Lung (tissue), 12 donors: ENCODE measurements around the gene AUH. TPM values are rescaled to one million over a fixed set of nuclear protein-coding genes. Genes with fewer than 3 reads are reported as not detected.

Experiments
- ATAC-seq: fragments of 200-7000 bp; cut with Tn5 transposase; one replicate; pipeline ENCODE4 v1.9.1; 2020; ENCODE audit warnings: moderate number of reproducible peaks; ENCODE audit not compliant: insufficient read depth, low FRiP score
- DNase-seq, 3 donors: peaks; one replicate each; pipeline ENCODE4 v3.0.0-alpha.2; 2013 to 2017
- H3K27ac ChIP-seq, 2 donors: one replicate each; pipeline ENCODE4 v1.5.1; 2013; ENCODE audit warnings: mild to moderate bottlenecking in 2 of 2, moderate library complexity in 2 of 2, control low read depth in 1 of 2, inconsistent platforms in 1 of 2, low read depth in 1 of 2, low read length in 1 of 2
- H3K27me3 ChIP-seq, 3 donors: one replicate each; pipeline ENCODE4 v1.5.1; 2013; ENCODE audit warnings: low read length in 2 of 3; ENCODE audit not compliant: control insufficient read depth in 3 of 3, insufficient read depth in 3 of 3
- H3K36me3 ChIP-seq, 4 donors: one replicate each; pipeline ENCODE4 v1.5.1; 2013; ENCODE audit warnings: low read length in 4 of 4, mild to moderate bottlenecking in 1 of 4, moderate library complexity in 1 of 4; ENCODE audit not compliant: control insufficient read depth in 4 of 4, insufficient read depth in 4 of 4
- H3K4me1 ChIP-seq, 5 donors: one replicate each; pipeline ENCODE4 v1.5.1; 2013; ENCODE audit warnings: low read length in 5 of 5, mild to moderate bottlenecking in 2 of 5, moderate library complexity in 1 of 5; ENCODE audit not compliant: control insufficient read depth in 5 of 5, insufficient read depth in 5 of 5
- H3K4me3 ChIP-seq: one replicate; pipeline ENCODE4 v1.5.1; 2013; ENCODE audit warnings: mild to moderate bottlenecking, control low read depth, moderate library complexity
- H3K9ac ChIP-seq, 2 donors: one replicate each; pipeline ENCODE4 v1.5.1; 2013; ENCODE audit warnings: low read length in 2 of 2, control low read depth in 1 of 2; ENCODE audit not compliant: insufficient read depth in 1 of 2
- H3K9me3 ChIP-seq, 4 donors: one replicate each; pipeline ENCODE4 v1.5.1; 2013; ENCODE audit warnings: low read length in 3 of 4, mild to moderate bottlenecking in 1 of 4, moderate library complexity in 1 of 4; ENCODE audit not compliant: control insufficient read depth in 4 of 4, insufficient read depth in 3 of 4
- WGBS, 2 donors: extraction: QIAGEN DNeasy Blood & Tissue Kit; methylation state at CpG; one replicate each; pipeline ENCODE4 v1.1.7; 2013; 5-methylcytosine and 5-hydroxymethylcytosine counted together
- polyA plus RNA-seq, 2 donors: library from polyadenylated mRNA; stranded (reverse); fragments of 200-250 nt; gene quantifications; one replicate each; pipeline ENCODE4 v1.2.1, GENCODE V29; 2013
- total RNA-seq, 2 donors: library from RNA; depleted of rRNA in 1 of 2; stranded (reverse); fragments of >200 nt in 1 of 2; gene quantifications; one replicate each; pipeline ENCODE4 v1.2.1, GENCODE V29; 2014 to 2021
- TF ChIP-seq, protein P1 (sequence below): IDR thresholded peaks from 2 replicates; pipeline ENCODE4 v1.5.1; 2012; ENCODE audit warnings: mild to moderate bottlenecking; ENCODE audit errors: control extremely low read depth, extremely low read depth
- donor health status: control.
- donor health status: control.
- donor health status: Bipolar disorder and iron deficiency.
- donor health status: healthy.
- donor health status: DM: yes; HTN: yes; CAD: no.

The AUH gene
- total and polyA plus RNA-seq, 4 donors = 10.5 to 76.8 (median 16.2) TPM

DNA sequence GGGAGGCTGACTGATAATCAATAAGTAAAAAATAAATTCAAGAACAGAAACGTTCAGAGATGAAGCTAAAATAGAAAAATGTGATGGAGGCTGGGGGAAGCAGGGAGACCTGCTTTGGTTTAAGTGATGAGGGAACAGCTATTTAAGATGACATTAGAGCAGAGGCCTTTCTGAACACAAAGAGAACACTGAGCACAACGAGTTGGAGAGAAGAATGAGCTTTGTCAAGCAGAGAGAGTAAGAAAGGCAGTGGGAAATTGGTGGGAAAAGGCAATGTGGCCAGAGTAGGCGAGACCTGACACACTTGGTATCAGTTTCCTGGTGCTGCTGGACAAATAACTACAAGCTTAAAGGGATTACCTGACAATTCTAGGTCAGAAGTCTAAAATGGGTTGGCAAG, 20.0 kb downstream of the AUH start:
- TF ChIP-seq, protein P1, sequence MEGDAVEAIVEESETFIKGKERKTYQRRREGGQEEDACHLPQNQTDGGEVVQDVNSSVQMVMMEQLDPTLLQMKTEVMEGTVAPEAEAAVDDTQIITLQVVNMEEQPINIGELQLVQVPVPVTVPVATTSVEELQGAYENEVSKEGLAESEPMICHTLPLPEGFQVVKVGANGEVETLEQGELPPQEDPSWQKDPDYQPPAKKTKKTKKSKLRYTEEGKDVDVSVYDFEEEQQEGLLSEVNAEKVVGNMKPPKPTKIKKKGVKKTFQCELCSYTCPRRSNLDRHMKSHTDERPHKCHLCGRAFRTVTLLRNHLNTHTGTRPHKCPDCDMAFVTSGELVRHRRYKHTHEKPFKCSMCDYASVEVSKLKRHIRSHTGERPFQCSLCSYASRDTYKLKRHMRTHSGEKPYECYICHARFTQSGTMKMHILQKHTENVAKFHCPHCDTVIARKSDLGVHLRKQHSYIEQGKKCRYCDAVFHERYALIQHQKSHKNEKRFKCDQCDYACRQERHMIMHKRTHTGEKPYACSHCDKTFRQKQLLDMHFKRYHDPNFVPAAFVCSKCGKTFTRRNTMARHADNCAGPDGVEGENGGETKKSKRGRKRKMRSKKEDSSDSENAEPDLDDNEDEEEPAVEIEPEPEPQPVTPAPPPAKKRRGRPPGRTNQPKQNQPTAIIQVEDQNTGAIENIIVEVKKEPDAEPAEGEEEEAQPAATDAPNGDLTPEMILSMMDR = no peak
- H3K36me3 ChIP-seq = peaks cover 9 to 26% (median 16%) of the 10 kb centered on the region in 4 donors
- H3K4me3 ChIP-seq = no peak overlapping the region
- DNase-seq (no peak), ATAC-seq (no peak)
- H3K27ac ChIP-seq = peak overlapping the region in 1 of 2 donors; percentile 58
- no peaks in the 10 kb centered on the region for H3K27me3 ChIP-seq
- H3K4me1 ChIP-seq = peaks cover 0 to 8% (median 5%) of the 10 kb centered on the region in 5 donors
- peaks cover 0 to 4% (median 0%) of the 10 kb centered on the region in 4 donors for H3K9me3 ChIP-seq
- 83 to 91% methylated on average over 3 of the region's 3 CpGs for WGBS, 2 donors
- no peak overlapping the region for H3K9ac ChIP-seq

DNA sequence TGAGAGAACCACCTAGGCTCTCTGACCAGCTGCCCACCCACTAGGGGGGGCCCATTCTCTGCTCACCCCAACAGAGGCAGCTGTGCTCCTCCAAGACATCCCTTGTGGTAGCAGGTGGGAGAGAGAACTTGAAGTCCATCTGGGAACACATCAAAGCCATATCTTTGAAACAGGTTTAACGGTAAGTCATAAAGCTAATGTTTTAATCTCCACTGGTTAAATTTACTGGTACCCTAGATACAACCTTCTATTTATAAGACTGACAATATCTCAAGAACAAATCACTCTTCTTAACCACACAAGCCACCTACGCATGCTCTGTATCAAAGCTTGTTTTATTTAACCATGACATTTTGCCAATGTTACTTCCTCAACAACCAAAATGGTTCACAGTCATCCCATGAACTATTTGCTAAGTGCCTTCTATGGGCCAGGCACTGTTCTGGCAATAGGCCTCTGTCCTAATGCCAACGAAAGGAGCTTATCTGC, 20.4 kb downstream of the AUH start:
- Histone ChIP-seq H3K27ac (peak overlapping the region; percentile 6 to 7), H3K4me3 (no peak overlapping the region), H3K36me3 (peaks cover 8 to 26% (median 16%) of the 10 kb centered on the region in 4 donors), H3K4me1 (peaks cover 0 to 9% (median 8%) of the 10 kb centered on the region in 5 donors), H3K9me3 (peaks cover 0 to 4% (median 0%) of the 10 kb centered on the region in 4 donors), H3K9ac (no peak overlapping the region), H3K27me3 (no peaks in the 10 kb centered on the region)
- TF ChIP-seq, protein P1 = no peak
- no peak for ATAC-seq
- no peak for DNase-seq
- 90 to 98% methylated on average over 3 of the region's 3 CpGs for WGBS, 2 donors

DNA sequence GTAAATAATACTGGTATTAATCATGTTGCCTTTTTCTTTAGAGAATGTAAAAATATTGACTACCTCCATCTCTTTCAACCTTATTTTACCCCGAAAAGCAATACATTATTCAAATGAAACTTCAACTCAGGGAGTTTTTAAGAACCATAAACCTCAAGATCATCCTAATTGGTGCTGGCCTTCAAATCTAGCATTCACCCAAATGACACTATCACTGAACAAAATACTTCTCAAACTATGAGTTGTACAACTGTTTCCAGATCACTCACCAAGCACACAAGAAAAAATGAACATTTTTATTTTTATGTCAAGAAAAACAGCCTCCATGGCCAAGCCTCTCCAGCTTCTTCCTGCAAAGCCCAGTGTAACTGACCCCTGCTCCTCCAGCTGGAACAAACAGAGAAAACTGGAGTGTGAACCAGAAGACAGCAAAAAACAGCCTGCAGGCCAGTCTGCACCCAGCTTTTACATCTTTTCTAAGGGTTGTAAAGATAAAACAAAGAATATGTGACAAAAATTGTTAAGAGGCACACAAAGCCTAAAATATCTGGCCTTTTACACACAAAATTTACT, 21.2 kb downstream of the AUH start:
- TF ChIP-seq, protein P1 = no peak
- WGBS, 2 donors = 97% methylated on average over 1 of the region's 1 CpG
- H3K4me3 ChIP-seq = no peak overlapping the region
- peaks cover 2 to 17% (median 10%) of the 10 kb centered on the region in 5 donors for H3K4me1 ChIP-seq
- peaks cover 8 to 26% (median 16%) of the 10 kb centered on the region in 4 donors for H3K36me3 ChIP-seq
- H3K27ac ChIP-seq = no peak overlapping the region
- DNase-seq (peak in 1 of 3 donors; percentile 54), ATAC-seq (no peak)
- H3K27me3 ChIP-seq = no peaks in the 10 kb centered on the region
- peaks cover 0 to 4% (median 0%) of the 10 kb centered on the region in 4 donors for H3K9me3 ChIP-seq
- no peak overlapping the region for H3K9ac ChIP-seq
